ENCODE data around the gene ENTPD2.

GRCh38 chr9:137029058-137029936 lies 24.6 kb downstream of the ENTPD2 start:
- TF ChIP-seq CTCF (IDR thresholded peaks at IDR 0.05; ENCODE audit: insufficient read depth, low read length, poor library complexity, severe bottlenecking) (peak; percentile 92), EZH2phosphoT487 (conservative IDR thresholded peaks at IDR 0.05; ENCODE audit: low read length) (no peak)
